Stimulated activated CD8-positive, alpha-beta memory T cell treated with anti-CD3 and anti-CD28 coated beads, Interleukin-2, amount 100 ng/mL, for 1 hour (primary cell): Measurements from ENCODE around the gene PDK2.

ENCODE experiments used
- DNase-seq, 2 donors: peaks; one replicate each; pipeline ENCODE4 v3.0.0-alpha.2; 2020; ENCODE audit warnings: low read depth in 2 of 2

The PDK2 gene

DNA sequence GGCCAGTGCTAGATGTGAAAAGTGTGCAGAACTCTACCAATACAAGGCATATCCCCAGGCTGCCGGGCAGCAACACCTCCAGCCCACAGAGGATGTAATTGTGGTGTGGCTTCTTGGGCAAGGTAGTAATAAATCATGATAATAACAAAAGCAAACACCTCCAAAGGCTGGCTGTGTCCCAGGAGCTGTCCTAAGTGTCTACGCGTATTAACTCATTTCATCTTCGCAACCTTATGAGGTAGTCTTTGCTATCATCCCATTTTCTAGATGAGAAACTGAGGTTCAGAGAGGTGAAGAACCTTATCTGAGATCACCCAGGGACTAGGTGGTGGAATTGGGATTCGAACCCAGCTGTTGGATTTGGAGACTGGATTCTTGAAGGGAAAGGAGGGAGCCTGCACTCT lies 5.3 kb downstream of the PDK2 start:
- DNase-seq: no peak

DNA sequence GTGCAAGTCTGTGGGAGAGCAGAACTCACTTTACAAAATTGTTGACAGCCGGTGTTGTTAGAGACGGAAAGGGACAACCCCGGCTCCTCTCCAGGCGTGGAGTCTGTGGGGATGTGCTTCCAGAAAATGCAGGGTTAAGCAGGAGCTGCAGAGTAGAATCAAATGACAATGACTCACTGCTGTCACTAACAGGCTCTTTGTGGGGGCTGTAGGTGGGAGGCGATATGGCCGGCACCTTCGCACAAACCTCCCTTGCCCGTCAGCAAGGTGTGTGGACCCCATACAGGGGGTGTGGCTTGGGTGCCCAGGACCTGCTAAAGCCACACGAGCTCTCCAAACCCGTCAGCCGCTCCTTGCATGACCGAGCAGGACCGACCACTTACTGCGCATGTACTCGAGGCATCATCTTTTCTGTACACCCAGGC lies 5.8 kb downstream of the PDK2 start:
- DNase-seq: no peak

DNA sequence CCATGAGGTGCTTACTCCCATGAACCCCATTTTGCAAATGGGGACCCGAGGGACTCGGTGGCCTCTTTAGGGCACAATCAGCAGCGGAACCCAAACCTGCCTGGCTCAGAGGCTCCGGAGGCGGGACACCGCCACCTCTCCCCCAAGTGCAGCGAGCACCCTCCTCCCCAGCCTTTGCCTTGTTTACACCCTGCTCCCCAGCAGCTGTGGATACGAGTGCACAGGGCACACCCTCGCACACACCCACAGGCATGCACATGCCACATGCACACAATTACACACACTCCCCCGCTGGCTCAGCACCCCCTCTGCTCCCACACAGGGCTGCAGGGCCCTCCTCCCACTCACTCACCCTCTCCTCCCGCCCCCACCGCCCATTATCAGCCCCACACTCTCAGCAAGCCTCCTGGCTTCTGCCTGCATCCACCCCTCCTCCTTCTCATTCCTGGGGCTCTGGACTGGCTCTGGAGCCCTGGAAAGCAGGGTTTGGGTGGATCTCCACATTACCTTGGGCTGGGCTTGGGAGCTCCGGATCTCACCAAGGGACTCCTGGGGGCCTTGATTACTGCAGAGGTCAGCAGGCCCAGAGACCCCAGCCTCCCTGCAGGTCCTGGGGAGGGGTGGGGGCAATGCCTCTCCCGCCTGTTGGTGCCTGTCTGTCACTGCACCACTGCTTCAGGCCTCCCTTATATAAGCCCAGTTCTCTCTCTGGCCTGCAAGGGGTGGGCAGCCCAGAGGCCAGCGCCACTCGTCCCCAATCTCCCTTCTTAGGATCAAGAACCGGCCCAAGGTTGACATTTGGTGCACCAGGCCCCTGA lies 6.4 kb downstream of the PDK2 start:
- DNase-seq: no peak

DNA sequence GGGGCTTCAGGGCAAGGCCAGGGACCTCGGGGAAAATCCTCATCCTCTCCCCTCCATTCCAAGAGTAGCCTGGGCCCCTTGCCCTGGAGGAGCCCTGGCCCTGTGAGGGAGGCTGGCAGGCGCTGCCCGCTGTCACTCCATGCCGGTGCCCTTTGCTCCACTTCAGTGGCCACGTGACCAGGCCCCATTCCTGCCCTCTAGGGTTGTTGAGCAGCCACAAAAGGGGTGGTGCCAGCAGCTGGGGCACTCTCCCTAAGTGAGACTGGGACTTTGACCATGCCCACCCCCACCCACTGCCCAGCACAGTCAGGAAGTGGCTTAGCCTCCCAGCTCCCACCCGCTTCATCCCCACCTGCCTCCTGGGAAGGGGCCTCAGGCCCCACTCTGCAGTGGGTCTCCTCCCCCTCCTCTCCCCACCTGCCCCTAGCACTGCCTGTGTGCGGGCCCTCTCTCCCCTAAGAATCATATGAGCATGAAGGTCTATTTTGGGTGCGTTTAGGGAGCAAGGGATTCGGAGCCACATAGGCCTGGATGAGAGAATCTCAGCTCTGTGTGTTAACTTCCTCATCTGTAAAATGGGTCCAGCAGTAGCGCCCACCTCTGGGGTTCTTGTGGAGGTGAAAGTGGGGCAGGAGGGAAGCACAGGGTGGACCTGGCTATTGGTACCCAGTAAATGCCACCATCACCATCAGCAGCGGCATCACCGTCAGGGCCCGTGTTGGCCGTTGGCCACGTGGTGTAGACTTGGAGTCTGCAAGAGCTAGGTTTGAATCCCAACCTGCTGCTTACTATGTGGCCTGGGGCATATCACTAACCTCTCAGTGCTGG lies 7.2 kb downstream of the PDK2 start:
- DNase-seq: no peak

DNA sequence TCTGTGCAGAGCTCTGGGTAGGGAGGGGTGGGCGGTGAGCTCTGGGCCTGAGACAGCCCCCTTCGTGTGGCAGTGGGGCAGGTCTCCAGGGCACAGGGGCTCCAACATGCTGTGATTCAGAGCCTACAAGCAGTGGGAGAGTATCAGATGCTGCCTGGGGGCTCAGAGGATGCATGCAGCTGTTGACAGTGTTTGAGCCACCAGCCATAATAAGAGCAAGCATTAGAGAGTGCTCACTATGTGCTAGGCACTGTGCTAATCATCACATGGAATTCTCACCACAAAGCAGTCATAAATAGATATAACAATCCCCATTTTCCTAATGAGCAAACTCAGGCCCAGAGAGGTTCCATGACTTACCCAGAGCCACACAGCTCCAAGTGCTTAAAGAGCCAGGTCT lies 8.1 kb downstream of the PDK2 start:
- no peak for DNase-seq

DNA sequence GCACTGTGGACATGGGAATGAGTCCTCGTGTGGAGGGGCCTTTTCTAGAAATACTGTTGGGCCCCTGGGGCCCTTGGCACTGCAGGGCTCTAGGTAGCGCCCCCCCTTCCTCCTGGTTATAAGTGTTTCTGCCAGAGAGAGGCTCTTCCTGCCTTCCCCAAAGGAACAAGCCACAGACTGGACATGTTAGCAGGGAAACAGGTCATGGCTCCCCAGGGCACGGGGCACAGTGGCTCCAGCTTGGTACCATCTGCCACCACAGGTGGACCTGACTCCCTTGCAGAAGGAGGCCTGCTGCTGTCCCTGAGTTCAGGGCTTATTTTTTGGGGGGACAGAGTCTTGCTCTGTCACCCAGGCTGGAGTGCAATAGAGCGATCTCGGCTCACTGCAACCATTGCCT lies 8.8 kb downstream of the PDK2 start:
- DNase-seq: no peak

DNA sequence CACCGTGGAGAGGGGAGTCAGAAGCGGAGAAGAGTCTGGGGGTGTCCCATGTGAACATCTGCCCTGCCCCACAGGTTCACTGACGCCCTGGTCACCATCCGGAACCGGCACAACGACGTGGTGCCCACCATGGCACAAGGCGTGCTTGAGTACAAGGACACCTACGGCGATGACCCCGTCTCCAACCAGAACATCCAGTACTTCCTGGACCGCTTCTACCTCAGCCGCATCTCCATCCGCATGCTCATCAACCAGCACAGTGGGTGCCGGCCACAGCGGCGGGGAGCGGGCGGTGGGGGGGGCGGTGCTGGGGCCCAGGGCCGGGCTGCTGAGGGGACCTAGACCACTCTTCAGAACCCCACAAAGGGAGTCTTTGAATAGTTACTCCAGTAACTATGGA lies 10.7 kb downstream of the PDK2 start:
- no peak for DNase-seq

DNA sequence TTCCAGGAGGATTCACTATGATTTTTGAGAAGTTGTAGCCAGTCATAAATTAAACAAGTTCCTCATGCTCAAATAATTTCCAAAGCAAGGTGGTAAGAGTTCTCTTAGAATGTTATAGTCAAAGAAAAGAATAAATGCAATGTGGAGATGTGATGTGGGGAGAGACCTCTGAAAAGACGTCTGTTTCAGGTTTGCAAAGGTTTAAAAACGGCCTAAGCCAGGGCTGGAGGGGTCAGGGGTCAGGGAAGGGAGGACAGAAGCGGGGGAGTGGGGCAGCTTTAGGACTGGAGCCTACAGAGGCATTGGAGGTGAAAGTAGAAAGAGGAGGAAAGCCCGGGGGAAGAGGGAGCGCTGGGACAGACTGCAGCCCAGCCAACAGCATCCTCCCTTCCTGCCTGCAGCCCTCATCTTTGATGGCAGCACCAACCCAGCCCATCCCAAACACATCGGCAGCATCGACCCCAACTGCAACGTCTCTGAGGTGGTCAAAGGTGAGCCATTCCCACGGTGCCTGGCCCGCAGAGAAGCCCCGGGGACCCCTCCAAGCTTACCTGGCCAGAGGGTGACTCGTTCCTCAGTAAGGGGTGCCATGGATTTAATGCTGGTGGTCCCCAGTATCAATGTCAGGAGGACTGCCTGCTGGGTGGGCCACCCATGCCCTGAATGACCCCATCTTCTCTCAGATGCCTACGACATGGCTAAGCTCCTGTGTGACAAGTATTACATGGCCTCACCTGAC lies 11.4 kb downstream of the PDK2 start:
- DNase-seq: no peak

DNA sequence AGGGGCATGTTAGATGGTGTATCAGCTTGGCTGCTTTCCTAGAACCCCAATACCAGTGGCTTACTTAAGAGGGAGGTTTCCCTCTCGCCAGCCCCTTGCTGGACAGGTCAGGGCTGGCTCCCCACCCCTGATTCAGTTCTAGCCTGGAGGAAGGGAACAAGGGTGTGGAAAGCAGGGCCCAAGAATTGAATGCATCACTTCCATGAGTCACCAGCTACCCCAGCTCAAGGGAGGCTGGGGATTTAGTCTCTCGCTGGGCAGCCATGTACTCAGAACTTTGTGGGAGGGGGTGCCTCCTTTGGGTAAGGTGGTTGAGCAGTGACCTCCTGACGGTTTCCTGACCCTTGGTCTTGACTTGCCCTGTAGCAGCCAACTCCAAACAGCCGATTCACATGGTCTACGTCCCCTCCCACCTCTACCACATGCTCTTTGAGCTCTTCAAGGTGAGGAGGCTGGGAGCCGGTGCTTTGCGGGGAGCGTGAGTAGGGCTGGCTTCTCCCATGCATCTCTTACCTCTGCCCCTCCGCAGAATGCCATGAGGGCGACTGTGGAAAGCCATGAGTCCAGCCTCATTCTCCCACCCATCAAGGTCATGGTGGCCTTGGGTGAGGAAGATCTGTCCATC lies 12.8 kb downstream of the PDK2 start:
- no peak for DNase-seq

DNA sequence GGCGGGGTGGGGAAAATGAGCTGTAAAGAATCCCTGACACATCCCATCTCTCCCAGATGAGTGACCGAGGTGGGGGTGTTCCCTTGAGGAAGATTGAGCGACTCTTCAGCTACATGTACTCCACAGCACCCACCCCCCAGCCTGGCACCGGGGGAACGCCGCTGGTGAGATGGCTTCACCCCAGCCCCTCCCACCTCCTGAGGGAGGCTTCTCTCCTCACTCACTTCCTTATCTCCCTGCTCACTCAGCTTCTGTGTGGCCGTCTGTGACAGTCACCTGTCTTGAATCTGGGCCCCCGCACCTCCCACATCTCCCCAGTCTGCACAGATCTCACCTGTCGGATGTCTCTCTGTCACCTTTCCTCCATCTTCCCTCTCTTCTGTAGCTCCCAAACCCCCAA lies 13.4 kb downstream of the PDK2 start:
- no peak for DNase-seq

DNA sequence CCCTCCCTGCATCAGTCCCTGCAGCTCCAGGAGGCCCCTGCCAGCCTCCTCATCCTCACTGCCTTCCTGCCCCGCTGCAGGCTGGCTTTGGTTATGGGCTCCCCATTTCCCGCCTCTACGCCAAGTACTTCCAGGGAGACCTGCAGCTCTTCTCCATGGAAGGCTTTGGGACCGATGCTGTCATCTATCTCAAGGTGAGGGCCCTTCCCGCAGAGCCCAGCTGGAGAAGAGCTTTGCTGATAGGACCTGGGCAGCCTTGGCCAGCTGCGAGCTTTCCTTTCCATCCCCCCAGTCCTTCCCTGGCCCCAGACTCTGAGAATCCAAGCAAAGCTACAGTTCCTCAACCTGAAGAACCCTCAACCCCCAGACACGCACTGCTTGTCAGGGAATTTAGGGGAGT lies 14.1 kb downstream of the PDK2 start:
- no peak for DNase-seq

DNA sequence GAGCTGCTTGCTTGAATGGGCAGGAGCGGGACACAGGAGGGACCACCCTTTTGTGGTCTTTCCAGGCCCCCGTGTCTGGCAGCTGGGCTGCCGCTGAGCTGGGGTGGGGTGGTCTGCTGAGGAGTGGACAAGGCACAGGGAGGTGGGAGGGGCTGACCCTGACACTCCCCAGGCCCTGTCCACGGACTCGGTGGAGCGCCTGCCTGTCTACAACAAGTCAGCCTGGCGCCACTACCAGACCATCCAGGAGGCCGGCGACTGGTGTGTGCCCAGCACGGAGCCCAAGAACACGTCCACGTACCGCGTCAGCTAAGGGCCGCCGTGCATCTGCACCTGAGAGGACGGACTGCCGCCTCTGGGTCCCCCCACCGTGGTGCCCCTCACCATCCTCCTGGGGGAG lies 14.6 kb downstream of the PDK2 start:
- no peak for DNase-seq

DNA sequence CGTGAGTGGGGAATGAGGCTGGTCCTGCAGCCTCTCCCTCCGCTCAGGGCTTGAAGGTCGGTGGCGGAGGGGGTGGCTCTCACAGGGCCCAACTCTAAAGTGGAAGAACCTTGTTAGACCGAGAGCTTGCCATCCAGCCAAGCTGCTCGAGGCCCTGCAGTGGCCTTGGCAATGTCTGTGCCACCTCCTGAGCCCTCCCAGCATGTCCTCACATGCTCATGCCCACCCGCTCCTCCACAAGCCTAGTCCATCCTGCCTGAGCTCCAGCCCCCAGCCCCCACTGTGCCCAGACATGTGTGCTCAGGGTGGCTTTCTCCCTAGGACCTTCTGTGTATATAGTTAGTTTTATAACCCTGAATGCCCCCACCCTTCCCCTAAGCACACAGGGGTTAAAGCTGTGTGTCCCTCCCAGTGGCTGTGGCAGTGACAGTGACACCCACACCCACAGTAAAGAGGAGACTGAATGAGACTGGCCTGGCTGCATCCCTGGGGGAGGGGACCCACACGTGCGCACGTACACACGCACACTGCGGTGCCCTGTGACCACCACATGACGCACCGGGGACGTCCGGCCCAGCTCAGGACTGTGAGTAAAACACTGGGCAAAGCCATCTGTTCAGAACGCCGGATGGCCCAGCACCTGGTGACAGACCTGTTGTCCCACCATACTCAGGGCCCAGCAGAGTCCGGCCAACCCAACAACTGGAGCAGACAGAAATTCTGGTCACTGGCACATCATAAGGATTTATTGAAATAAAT lies 15.6 kb downstream of the PDK2 start:
- no peak for DNase-seq

DNA sequence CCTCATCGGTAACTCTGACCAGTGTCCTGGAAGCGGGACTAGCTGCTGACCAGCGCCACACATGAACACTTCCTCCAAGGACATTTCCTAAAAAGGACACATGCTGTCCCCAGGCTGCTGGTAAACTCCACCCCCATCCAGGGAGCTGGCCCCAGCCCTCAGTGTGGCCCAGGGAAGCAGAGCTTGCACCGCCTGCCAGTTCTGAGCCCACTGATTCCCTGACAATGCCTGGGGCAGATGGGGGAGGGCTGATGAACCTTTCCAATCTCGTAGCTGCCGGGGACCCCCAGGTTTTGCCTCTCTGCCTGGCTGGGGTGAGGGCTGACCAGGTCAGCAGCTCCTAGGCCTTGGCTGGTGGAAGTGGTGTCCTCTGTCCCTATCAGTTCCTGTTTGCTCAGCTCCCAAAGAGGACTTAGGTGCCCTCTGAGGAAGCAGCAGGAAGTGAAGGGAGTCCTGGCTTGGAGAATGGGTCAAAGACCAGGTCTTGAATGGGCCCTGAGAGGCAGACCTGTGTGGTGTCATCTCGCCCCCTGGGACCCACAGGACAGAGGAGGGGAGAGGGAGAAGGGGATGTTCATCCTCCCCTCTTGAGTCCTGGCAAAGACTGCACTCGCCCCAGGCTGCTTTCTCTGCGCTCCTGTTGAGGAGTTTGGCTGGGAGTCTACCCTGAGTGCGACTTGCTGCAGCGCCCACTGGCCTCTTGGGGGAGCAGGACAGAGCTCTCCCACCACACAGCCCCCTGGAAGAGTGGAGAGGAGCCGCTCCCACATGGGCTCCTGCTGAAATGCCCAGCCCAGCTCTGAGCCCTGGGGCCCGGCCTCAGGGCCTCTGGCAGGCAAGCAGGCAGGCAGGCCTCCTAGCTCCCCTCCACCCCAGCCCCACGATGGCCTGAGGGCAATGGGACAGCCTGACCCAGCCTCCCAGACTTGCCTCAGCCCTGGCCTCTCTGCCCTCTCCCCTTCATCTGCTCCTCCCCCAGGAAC lies 16.8 kb downstream of the PDK2 start:
- DNase-seq: no peak

DNA sequence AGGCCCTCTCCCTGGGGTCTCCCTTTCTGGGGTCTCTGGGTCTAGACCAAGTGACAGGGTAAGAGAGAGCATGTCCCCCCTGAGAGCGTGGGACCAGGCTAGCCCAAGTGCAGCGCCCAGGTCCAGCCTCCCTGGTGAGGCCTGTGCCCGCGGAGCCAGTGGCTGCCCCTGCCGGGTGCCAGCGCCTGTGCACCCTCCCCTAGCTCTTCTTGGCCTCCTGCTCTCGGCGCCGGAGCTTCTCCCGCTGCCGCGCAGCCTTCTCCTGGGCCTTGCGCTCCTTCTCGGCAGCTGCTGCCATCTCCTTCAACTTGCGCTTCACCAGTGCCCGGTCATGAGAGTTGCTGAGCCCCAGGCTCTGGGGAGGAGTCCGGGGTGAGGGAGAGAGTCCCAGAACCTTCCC lies 17.5 kb downstream of the PDK2 start:
- DNase-seq: no peak

DNA sequence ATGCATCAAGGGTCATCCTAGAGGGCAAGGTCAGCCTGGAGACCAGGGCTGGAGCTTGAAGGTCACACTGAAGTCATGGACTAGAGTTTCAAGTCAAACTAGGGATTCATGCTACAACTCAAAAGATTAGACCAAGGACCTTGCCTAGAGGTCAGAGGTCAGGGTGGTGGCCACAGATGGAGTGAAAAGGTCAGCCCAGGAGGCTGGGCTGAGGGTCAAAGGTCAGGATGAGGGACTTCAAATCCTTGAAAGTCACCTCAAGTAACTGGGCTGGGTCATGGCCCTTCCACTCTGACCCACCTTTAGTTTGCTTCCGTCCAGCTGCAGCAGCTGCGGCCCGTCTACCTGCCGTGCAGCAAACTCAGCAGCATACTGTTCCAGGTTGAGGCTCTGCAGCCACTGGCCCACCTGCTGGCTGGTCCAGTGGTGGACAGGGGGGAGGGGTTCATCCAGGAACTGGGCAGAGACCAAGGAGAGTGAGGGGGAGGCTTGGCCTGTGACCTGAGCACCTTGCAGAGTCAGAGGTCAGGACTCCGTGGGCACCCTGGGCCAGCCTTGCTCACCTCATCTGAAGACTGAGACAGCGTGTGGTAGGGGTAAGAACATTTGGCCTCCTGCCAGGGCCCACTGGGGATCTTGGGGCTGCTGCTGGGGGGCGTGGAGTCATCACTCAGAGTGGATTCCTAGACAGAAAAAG lies 18.6 kb downstream of the PDK2 start:
- no peak for DNase-seq

DNA sequence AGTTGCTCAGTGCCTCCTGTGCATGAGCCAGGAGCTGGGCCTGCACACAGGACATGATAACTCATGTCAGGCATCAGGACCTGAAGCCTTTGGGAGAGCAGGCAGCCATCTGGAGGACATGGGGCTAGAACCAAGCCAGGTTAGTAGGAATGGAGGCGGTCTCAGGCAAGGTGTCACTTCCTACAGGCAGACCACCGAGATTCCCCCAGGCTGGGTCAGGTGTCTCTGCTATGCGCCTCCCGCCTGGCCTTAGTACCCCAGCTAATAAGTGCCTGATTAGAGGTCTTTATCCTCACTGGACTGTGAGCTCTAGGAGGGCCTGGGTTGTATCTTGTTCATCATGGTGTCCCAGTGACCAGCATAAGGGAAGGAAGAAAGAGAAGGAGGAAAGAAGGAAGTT lies 19.2 kb downstream of the PDK2 start:
- no peak for DNase-seq

DNA sequence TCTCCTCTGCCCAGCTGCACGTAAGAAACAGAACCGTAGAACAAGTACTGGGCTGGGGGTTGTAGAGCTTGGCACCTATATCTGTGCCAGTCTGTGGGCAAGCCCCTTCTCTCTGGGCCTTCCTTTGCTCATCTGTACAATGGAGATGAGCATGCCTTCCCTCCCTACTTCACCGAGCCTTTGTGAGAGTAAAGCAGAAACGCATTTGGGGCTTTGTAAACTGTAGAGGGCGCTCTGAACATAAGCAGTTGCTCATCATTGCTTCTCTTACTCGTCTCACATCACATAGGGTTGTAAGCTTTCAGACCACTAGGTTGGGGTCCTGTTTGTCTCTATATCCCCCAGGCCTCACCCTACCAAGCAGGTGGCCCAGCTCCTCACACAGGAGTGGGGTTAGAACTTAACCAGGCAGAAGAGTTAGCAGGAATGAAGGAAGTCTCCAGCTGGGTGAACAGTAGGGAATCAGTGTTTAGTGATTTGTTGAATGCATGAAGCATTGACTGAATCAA lies 19.8 kb downstream of the PDK2 start:
- no peak for DNase-seq

DNA sequence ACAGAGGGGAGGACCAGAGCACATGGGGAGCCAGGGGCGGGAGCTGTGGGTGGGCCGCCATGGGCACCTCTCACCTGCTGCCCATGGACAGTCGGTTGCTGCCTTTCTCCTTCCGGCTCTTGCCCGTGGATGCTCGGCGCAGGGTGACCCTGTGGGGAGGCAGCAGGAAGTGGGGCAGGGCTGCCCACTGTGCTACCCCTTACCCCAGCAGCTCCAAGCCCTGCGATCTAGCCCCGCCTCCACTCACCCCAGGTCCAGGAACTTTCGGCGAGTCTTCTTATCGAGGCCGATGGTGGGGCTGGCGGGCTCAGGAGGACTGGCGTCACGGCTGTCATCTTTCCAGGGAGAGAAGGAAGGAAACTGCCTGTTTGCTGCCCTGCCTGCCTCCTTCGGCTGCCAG lies 20.6 kb downstream of the PDK2 start:
- no peak for DNase-seq
